OCI-LY3 (cell line): ENCODE data around the gene ACBD3.

ENCODE experiments used
- H2AFZ ChIP-seq: fragments of 200-600, 300-600 bp; shearing (Covaris generic); 2 replicates; pipeline ENCODE4 v1.6.0; 2014; ENCODE audit warnings: antibody characterized with exemption, low read depth, low read length
- H3K27ac ChIP-seq: fragments of 200-600, 300-600 bp; sonication (generic); 2 replicates; pipeline ENCODE4 v1.5.1; 2014; ENCODE audit warnings: mild to moderate bottlenecking, low read length, moderate library complexity, mixed read lengths
- H3K27me3 ChIP-seq: fragments of 200-600, 300-600 bp; sonication (generic); 2 replicates; pipeline ENCODE4 v1.6.1; 2014; ENCODE audit warnings: low read depth, low read length, mixed read lengths
- H3K36me3 ChIP-seq: fragments of 200-600, 300-600 bp; sonication (generic); replicated peaks from 2 replicates; pipeline ENCODE3; 2014; ENCODE audit warnings: low read depth, low read length, mixed read lengths
- H3K4me1 ChIP-seq: fragments of 300-600, 200-600 bp; sonication (generic); 2 replicates; pipeline ENCODE4 v1.6.1; 2014; ENCODE audit warnings: low read length, mixed read lengths
- H3K4me2 ChIP-seq: fragments of 200-600, 300-600 bp; sonication (generic); 2 replicates; pipeline ENCODE4 v1.6.1; 2014; ENCODE audit warnings: low read length, mixed read lengths
- H3K4me3 ChIP-seq: fragments of 300-600, 200-600 bp; sonication (generic); 2 replicates; pipeline ENCODE4 v1.5.1; 2014; ENCODE audit warnings: antibody characterized with exemption, mild to moderate bottlenecking, low read length, moderate library complexity
- H3K79me2 ChIP-seq: fragments of 300-600, 200-600 bp; shearing (Covaris generic); 2 replicates; pipeline ENCODE4 v1.6.1; 2014; ENCODE audit warnings: mild to moderate bottlenecking, low read length, mixed read lengths
- H3K9ac ChIP-seq: fragments of 300-600, 200-600 bp; shearing (Covaris generic); 2 replicates; pipeline ENCODE4 v1.6.0; 2014; ENCODE audit warnings: mild to moderate bottlenecking, low read length, moderate library complexity
- H3K9me3 ChIP-seq: fragments of 200-600, 300-600 bp; shearing (Covaris generic); 2 replicates; pipeline ENCODE4 v1.6.1; 2014; ENCODE audit warnings: low read length, mixed read lengths; ENCODE audit not compliant: insufficient read depth
- H4K20me1 ChIP-seq: fragments of 200-600, 300-600 bp; sonication (generic); 2 replicates; pipeline ENCODE4 v1.6.1; 2016; ENCODE audit warnings: low read length, mixed read lengths; ENCODE audit not compliant: insufficient read depth
- CTCF ChIP-seq: fragments of 200-600, 300-600 bp; sonication (generic); IDR thresholded peaks from 2 replicates; pipeline ENCODE4 v1.5.1; 2014; ENCODE audit warnings: antibody characterized with exemption, low read length, low read depth
- EZH2phosphoT487 ChIP-seq: fragments of 200-600 bp; shearing (Covaris generic); IDR thresholded peaks from 2 replicates; pipeline ENCODE4 v1.6.1; 2018; ENCODE audit warnings: antibody characterized with exemption, mixed run types, low read depth

Gene ACBD3

GRCh38 chr1:226107471-226108460 lies 78.8 kb downstream of the ACBD3 start:
- no peaks in the 10 kb centered on the region for H3K9me3 ChIP-seq
- no peaks in the 10 kb centered on the region for H3K36me3 ChIP-seq
- H3K4me2 ChIP-seq, result no peak overlapping the region
- peaks cover 18% of the 10 kb centered on the region for H3K4me1 ChIP-seq
- no peak overlapping the region for H2AFZ ChIP-seq
- no peak overlapping the region for H3K27ac ChIP-seq
- no peaks in the 10 kb centered on the region for H3K79me2 ChIP-seq
- H3K4me3 ChIP-seq, result no peak overlapping the region
- no peaks in the 10 kb centered on the region for H3K27me3 ChIP-seq
- TF ChIP-seq EZH2phosphoT487, result no peak
- TF ChIP-seq CTCF, result peak; percentile 35
- no peak overlapping the region for H3K9ac ChIP-seq
- H4K20me1 ChIP-seq, result no peaks in the 10 kb centered on the region

GRCh38 chr1:226104671-226105121 lies 81.8 kb downstream of the ACBD3 start:
- H3K36me3 ChIP-seq, result no peaks in the 10 kb centered on the region
- no peak for TF ChIP-seq EZH2phosphoT487
- no peak for TF ChIP-seq CTCF
- no peaks in the 10 kb centered on the region for H3K79me2 ChIP-seq
- no peaks in the 10 kb centered on the region for H3K9me3 ChIP-seq
- no peaks in the 10 kb centered on the region for H4K20me1 ChIP-seq
- no peak overlapping the region for H3K27ac ChIP-seq
- H3K4me3 ChIP-seq, result no peak overlapping the region
- no peak overlapping the region for H3K4me2 ChIP-seq
- no peak overlapping the region for H2AFZ ChIP-seq
- H3K27me3 ChIP-seq, result peaks cover 5% of the 10 kb centered on the region; the same call in 1 of the 2 replicates
- peaks cover 7% of the 10 kb centered on the region for H3K4me1 ChIP-seq
- H3K9ac ChIP-seq, result no peak overlapping the region

GRCh38 chr1:226100436-226101391 lies 85.8 kb downstream of the ACBD3 start:
- Histone ChIP-seq H3K4me1 (no peaks in the 10 kb centered on the region), H3K4me3 (peak overlapping the region; percentile 78), H3K9me3 (no peaks in the 10 kb centered on the region), H3K27ac (no peak overlapping the region), H3K79me2 (no peaks in the 10 kb centered on the region), H3K9ac (peak overlapping the region; percentile 12), H3K4me2 (peak overlapping the region; percentile 72), H3K36me3 (no peaks in the 10 kb centered on the region), H4K20me1 (no peaks in the 10 kb centered on the region), H3K27me3 (peaks cover 22% of the 10 kb centered on the region), H2AFZ (peak overlapping the region; percentile 68)
- TF ChIP-seq EZH2phosphoT487 (no peak), CTCF (no peak)
